Measurements from ENCODE around the gene LRRC28. TPM values are rescaled to one million over a fixed set of nuclear protein-coding genes. Genes with fewer than 3 reads are reported as not detected.

LRRC28 gene
- total and polyA plus RNA-seq, 2 of the 4 experiments (the other 2 are of a cell fraction) = 12.7 to 21.1 TPM

- H2BK20ac ChIP-seq (ENCODE audit: low read depth, low read length) = no peak overlapping the region
- dilution Hi-C loops (cut with HindIII; ENCODE audit: low sequenced_read_pairs, unreplicated experiment) (no loop called here), intact Hi-C loops (cut with micrococcal nuclease) (no loop called here), in situ Hi-C loops (cut with MboI; ENCODE audit: low sequenced_read_pairs) (no loop called here)
- H2AK5ac ChIP-seq (ENCODE audit: low read depth, low read length) = 0 out of 2 replicates have a peak overlapping the region, but pooled peaks have one; percentile 28
- peak overlapping the region; percentile 40; the same call in 1 of the 2 replicates for H3K4ac ChIP-seq (ENCODE audit: low read depth, low read length)
- no peaks in the 10 kb centered on the region for H4K20me1 ChIP-seq (ENCODE audit: insufficient read depth, low read length)
- H3K79me1 ChIP-seq (ENCODE audit: low read depth in 1 of 2, low read length in 2 of 2) = 0 out of 4 replicates have a peak, but pooled peaks cover 0 to 1% of the 10 kb centered on the region in 2 experiments
- no peak overlapping the region for H3K14ac ChIP-seq (replicated peaks; ENCODE audit: low read depth, low read length)
- no peak overlapping the region for H2BK5ac ChIP-seq (ENCODE audit: low read depth, low read length, poor library complexity, severe bottlenecking)
- TF ChIP-seq USF2 (IDR thresholded peaks at IDR 0.05; ENCODE audit: low read depth, low read length) (no peak), MXI1 (IDR thresholded peaks at IDR 0.05; ENCODE audit: borderline replicate concordance, low read depth, low read length) (no peak), CTCF (conservative IDR thresholded peaks at IDR 0.05; ENCODE audit: low read depth, low read length) (no peak), MAZ (IDR thresholded peaks at IDR 0.05; ENCODE audit: borderline replicate concordance, low read depth, low read length) (no peak), RAD21 (IDR thresholded peaks at IDR 0.05; ENCODE audit: low read length) (no peak), MAFK (IDR thresholded peaks at IDR 0.05; ENCODE audit: low read depth, low read length) (no peak), CHD1 (IDR thresholded peaks at IDR 0.05; ENCODE audit: low read depth, low read length) (no peak), ELK1 (IDR thresholded peaks at IDR 0.05; ENCODE audit: borderline replicate concordance, low read depth, low read length) (no peak), NFE2L2 (IDR thresholded peaks at IDR 0.05; ENCODE audit: low read depth, low read length) (no peak), CEBPB (IDR thresholded peaks at IDR 0.05; ENCODE audit: low read depth, low read length) (no peak)
- no TSS peak for BruUV-seq (replicated peaks)
- CTCF ChIA-PET = no interaction called here
- H3K9me3 ChIP-seq (ENCODE audit: control insufficient read depth, insufficient read depth, low read length) = no peaks in the 10 kb centered on the region
- no peaks in the 10 kb centered on the region for H3K27me3 ChIP-seq (ENCODE audit: control insufficient read depth, insufficient read depth, low read length)
- no peak for DNase-seq
- H4K5ac ChIP-seq (ENCODE audit: low read depth, low read length) = no peak overlapping the region
- 0 out of 2 replicates have a peak, but pooled peaks cover 1% of the 10 kb centered on the region for H3K36me3 ChIP-seq (ENCODE audit: control insufficient read depth, insufficient read depth, low read length)
- peaks cover 9% of the 10 kb centered on the region for H3K4me1 ChIP-seq (ENCODE audit: control insufficient read depth, insufficient read depth, low read length)
- no peak overlapping the region for H3K9ac ChIP-seq (ENCODE audit: low read depth, low read length)
- H3K27ac ChIP-seq (ENCODE audit: insufficient read depth, low read length) = no peak overlapping the region
- no peak overlapping the region for H2BK120ac ChIP-seq (ENCODE audit: low read depth, low read length)
- peaks cover 7% of the 10 kb centered on the region for H3K9me1 ChIP-seq (ENCODE audit: insufficient read depth, low read length)
- no peak overlapping the region for H4K91ac ChIP-seq (ENCODE audit: insufficient read depth, low read depth, low read length)
- POLR2A ChIA-PET (ENCODE audit: unreplicated experiment) = no interaction called here
- no peak overlapping the region for H2AK9ac ChIP-seq (replicated peaks; ENCODE audit: low read depth, low read length, poor library complexity)
- no peak overlapping the region for H3K18ac ChIP-seq (ENCODE audit: low read depth, low read length)
- no peak overlapping the region for H2AFZ ChIP-seq (replicated peaks; ENCODE audit: low read length, poor library complexity)
- no peak for ATAC-seq (ENCODE audit: low read depth)
- H3K56ac ChIP-seq (ENCODE audit: extremely low read depth, insufficient read depth, low read length) = no peak overlapping the region
- H3K4me3 ChIP-seq (ENCODE audit: insufficient read depth, low read depth, low read length) = no peak overlapping the region
- H3K4me2 ChIP-seq (ENCODE audit: low read depth, low read length) = no peak overlapping the region
- H4K8ac ChIP-seq (ENCODE audit: low read depth in 2 of 2, low read length in 2 of 2) = no peak overlapping the region
- H3K23ac ChIP-seq (ENCODE audit: low read depth, low read length) = no peak overlapping the region
- 0 out of 3 replicates have a peak overlapping the region, but pooled peaks have one; percentile 12 for H2BK15ac ChIP-seq (ENCODE audit: low read depth, low read length)
- no CpG with 5 or more reads among the region's 1 CpG for WGBS, 2 experiments (ENCODE audit: extremely low coverage in 2 of 2, insufficient read length in 1 of 2)
These were observed 85.5 kb downstream of the LRRC28 start for GRCh38 chr15:99336794-99337193.
